ENCODE data around the gene FAP.

FAP gene

GRCh38 chr2:162184359-162184758 lies 58.9 kb downstream of the FAP start:
- no peak for DNase-seq

GRCh38 chr2:162182395-162182794 lies 60.9 kb downstream of the FAP start:
- no peak for DNase-seq

DNA sequence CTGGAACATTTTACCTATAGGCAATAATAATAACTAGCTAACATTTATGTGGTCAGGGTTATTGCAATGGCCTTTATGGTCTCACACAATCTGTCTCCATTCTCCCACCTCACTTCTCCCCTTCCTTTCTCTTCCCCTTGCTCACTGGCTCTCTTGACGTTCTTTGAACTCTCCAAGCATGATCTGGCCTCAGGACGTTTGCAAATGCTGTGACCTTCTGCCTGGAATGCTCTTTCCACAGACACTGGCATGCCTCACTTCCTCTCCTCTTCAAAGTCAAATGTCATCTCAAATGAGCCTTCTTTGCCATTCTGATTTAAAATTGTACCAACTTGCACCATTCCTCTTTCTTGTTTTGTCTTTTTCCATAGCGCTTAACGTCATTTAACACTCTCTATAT lies 65.9 kb downstream of the FAP start:
- no peak for DNase-seq

GRCh38 chr2:162175714-162176113 lies 67.5 kb downstream of the FAP start:
- no peak for DNase-seq

- no peak for DNase-seq
These were observed 68.5 kb downstream of the FAP start for GRCh38 chr2:162174746-162175145.

DNA sequence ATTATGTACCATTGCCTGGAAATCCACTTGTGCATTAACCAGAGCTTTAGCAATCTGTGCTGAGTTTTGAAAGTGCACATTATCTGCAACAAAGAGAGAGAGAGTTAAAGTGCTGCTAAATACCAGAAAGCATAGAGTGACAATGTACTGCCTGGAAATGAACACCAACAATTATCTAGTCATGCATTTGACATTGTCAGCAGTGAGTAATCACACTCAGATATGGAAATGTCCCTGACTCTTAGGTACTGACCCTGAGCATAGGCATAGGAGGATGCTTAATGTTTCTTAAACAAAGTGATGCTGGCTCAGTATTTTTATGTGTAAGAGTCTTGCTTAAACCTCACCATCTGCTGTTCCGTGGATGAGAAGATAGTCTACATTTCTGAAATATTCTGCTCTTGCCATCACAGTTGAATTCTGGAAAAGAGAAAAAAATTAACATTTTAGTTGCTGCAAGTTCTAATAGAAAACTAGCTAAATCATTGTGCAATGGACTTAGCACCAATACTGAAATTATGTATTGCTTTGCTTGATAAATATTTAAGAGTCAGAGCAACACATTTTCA lies 70.4 kb downstream of the FAP start:
- DNase-seq, result no peak

- no peak for DNase-seq
These were observed 76.5 kb downstream of the FAP start for GRCh38 chr2:162166745-162167144.

- no peak for DNase-seq
These were observed 77.1 kb downstream of the FAP start for GRCh38 chr2:162166174-162166573.

DNA sequence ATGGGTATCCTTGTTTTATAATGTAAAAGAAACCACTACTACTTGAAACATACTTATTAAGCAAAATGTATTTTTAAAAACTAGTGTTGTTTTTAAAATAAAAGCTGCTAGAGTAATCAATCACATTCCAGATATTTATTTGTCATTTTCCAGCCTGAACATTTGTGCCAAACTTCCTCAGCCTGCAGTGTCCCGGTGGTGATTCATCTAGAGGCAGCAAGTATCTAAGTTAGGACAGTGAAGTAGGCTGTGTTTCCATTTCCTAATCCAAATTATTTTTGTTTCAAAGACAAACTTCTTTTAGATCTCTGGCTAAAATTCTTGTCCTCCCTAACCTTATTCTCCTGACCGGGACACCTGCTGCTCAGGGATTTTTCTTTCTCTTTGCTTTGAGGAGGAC lies 78.4 kb downstream of the FAP start:
- no peak for DNase-seq

GRCh38 chr2:162159446-162159845 lies 83.8 kb downstream of the FAP start:
- DNase-seq, result no peak

DNA sequence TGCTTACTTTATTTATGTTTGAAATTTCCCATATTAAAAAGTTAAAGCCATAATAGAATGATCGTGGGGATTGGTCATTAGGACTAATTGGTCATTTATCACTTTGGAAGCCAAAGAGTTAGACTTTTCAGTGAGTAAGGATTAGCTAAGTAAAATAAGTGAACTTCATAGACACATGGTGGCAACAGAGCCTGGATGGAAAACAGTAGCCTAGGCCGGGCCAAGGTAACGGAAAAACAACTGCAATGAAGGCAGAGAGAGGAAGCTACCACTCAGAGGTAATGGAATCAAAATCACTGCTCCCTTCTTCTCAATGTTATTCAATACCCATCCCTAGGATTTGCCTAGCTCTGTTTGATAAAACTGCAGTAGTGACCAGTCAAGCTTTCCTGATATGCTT lies 87.1 kb downstream of the FAP start:
- no peak for DNase-seq

- DNase-seq, result no peak
These were observed 88.2 kb downstream of the FAP start for GRCh38 chr2:162155093-162155492.

DNA sequence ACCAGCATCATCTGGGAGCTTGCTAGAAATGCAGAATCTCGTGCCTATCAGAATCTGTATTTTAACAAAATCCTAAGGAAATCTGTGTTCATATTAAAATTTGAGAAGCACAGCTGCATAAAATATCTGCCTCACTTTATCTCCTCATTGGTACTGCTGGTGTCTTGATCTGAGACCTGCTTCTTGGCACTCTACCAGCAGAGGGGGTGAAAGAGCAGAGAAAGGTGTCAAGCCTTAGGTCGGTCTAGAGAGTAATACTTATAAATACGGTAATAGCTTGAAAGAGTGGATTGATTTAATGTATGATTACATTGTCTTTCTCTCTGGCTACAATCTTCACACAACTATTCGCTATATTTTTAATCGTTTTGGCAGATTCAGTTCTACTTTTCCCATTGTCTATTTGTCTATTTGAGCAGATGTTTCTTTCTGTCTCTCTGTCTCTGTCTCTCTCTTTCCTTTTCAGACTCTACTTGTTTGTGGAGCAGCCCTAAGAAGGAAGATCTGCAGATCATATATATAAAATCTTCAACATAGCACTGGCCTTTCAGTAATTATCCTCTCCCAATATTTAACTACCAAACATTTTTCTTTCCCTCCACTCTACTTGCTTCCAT lies 89.5 kb downstream of the FAP start:
- DNase-seq, result peak; percentile 59

- no peak for DNase-seq
These were observed 91.1 kb downstream of the FAP start, which contains the start of gene GCG for GRCh38 chr2:162152147-162152546. GCG (minus strand) TSS chr2:162152247; CDS start chr2:162149178, 3,069 bp downstream.

GRCh38 chr2:162149940-162150339 lies 93.3 kb downstream of the FAP start:
- DNase-seq, result no peak

DNA sequence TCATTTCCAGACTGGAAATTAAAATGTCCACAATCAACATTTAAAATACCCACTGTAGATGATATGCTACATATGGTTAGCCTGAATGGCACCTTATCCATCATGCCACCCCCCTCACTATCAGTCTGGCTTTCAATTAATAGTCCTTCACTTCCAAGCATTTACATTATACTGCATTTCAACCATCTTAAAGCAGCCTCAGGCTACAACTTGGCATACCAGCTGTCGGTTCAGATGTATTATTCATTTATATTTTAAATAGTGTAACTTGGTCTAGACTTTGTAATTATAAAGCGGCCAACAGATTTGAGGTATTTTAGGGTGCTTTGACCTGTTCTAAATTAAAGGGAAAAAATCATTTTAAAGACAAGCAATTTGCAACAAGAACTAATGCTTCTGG lies 93.8 kb downstream of the FAP start:
- DNase-seq, result no peak

- no peak for DNase-seq
These were observed 94.3 kb downstream of the FAP start for GRCh38 chr2:162148956-162149355.

DNA sequence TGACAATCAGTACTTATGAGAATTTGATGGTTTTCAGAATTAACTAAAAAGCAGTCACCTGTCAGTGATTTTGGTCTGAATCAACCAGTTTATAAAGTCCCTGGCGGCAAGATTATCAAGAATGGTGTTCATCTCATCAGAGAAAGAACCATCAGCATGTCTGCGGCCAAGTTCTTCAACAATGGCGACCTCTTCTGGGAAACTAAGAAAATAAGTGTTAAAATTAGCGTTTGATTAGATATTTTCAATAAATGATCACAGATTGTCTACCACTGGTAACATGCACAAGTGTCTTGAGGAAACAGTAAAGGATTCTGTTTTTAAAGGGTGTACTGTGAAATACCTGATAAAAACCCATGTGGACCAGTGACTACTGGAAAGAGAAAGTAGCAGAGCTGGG lies 99.3 kb downstream of the FAP start:
- no peak for DNase-seq

DNA sequence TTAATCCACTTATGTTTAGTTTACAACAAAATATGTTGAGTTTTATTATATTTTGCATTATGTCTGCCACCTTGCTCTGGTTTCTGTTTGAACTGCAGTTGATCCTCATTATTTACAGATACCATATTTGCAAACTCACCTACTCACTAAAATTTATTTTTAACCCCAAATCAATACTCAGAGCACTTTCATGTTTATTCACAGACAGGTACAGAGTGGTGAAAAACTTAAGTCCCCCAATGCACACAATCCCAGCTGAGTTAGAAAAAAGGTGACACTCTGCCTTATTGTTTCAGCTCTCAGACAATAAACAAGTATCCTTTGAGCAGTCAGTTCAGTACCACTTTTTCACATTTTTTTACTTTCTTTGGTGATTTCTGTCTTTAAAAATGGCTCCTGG lies 104.9 kb downstream of the FAP start:
- no peak for DNase-seq

DNA sequence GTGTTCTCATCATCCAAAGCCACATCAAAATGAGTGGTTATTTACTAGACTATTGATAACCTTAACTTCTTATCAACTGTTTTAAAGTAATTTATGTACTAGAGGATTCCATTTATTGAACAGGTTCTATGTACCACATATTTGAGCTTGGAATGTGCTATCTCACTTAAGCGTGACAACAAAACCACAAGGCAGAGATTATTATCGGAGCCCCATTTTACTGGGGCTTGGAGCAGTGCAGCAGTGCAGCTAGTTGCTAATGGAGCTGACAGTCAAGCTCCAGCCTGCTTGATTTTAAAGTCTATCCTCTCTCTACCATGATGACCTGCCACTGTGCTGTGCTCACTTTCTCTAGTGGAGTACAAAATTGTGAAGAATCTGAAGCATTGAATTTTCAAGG lies 115.8 kb downstream of the FAP start:
- DNase-seq, result no peak

GRCh38 chr2:162126527-162126926 lies 116.7 kb downstream of the FAP start:
- DNase-seq, result no peak

GRCh38 chr2:162126111-162126519 lies 117.1 kb downstream of the FAP start:
- DNase-seq, result peak; percentile 13

GRCh38 chr2:162125138-162125537 lies 118.1 kb downstream of the FAP start:
- DNase-seq, result no peak

GRCh38 chr2:162123806-162124758 lies 119.2 kb downstream of the FAP start:
- peak; percentile 56 for DNase-seq
